DOHH2 (cell line): Measurements from ENCODE around the gene ZFAND3.

Source experiments
- H3F3A ChIP-seq: fragments of 200-600 bp; sonication (generic), shearing (Covaris generic); 2 replicates; pipeline ENCODE4 v1.6.0; 2016; ENCODE audit warnings: antibody characterized with exemption, mild to moderate bottlenecking; ENCODE audit not compliant: control insufficient read depth, insufficient read depth
- H3K27ac ChIP-seq: fragments of 200-600 bp; sonication (generic); 2 replicates; pipeline ENCODE4 v1.5.1; 2014; ENCODE audit warnings: low read depth, mild to moderate bottlenecking, low read length, moderate library complexity
- H3K27me3 ChIP-seq: fragments of 200-600 bp; sonication (generic); 2 replicates; pipeline ENCODE4 v1.6.1; 2014; ENCODE audit warnings: mild to moderate bottlenecking, low read length, mixed read lengths; ENCODE audit not compliant: control insufficient read depth
- H3K36me3 ChIP-seq: fragments of 200-600 bp; sonication (generic); 2 replicates; pipeline ENCODE4 v1.6.1; 2014; ENCODE audit warnings: mild to moderate bottlenecking, low read length, moderate library complexity, mixed read lengths; ENCODE audit not compliant: control insufficient read depth
- H3K4me1 ChIP-seq: fragments of 200-600 bp; sonication (generic); 2 replicates; pipeline ENCODE4 v1.6.1; 2014; ENCODE audit warnings: mild to moderate bottlenecking, low read length, mixed read lengths; ENCODE audit not compliant: control insufficient read depth
- H3K4me2 ChIP-seq: fragments of 200-600 bp; sonication (generic); 2 replicates; pipeline ENCODE4 v1.6.0; 2014; ENCODE audit warnings: mild to moderate bottlenecking, low read length, moderate library complexity
- H3K4me3 ChIP-seq: fragments of 200-600 bp; sonication (generic); 2 replicates; pipeline ENCODE4 v1.5.1; 2014; ENCODE audit warnings: mild to moderate bottlenecking, low read length, mixed read lengths
- H3K79me2 ChIP-seq: fragments of 200-600 bp; sonication (generic); 2 replicates; pipeline ENCODE4 v1.6.1; 2014; ENCODE audit warnings: mild to moderate bottlenecking, low read length, mixed read lengths; ENCODE audit not compliant: control insufficient read depth
- H3K9me2 ChIP-seq: fragments of 200-600 bp; sonication (generic); replicated peaks from 2 replicates; pipeline ENCODE4 v1.6.1; 2014; ENCODE audit warnings: mild to moderate bottlenecking, low read length, mixed read lengths; ENCODE audit not compliant: control insufficient read depth
- H3K9me3 ChIP-seq: fragments of 200-600 bp; sonication (generic); 2 replicates; pipeline ENCODE4 v1.6.1; 2014; ENCODE audit warnings: antibody characterized with exemption, low read length, mixed read lengths; ENCODE audit not compliant: control insufficient read depth, insufficient read depth
- H4K20me1 ChIP-seq: fragments of 200-600 bp; sonication (generic); 2 replicates; pipeline ENCODE4 v1.6.0; 2014; ENCODE audit warnings: low read depth, mild to moderate bottlenecking, antibody characterized with exemption, low read length, moderate library complexity; ENCODE audit not compliant: control insufficient read depth, insufficient read depth
- EZH2phosphoT487 ChIP-seq: fragments of 200-600 bp; sonication (generic); IDR thresholded peaks from 2 replicates; pipeline ENCODE4 v1.6.1; 2017; ENCODE audit warnings: borderline replicate concordance, mild to moderate bottlenecking, antibody characterized with exemption, low read length, moderate library complexity, mixed read lengths
- TF ChIP-seq, protein P1 (sequence below): fragments of 200-600 bp; sonication (generic); IDR thresholded peaks from one replicate; pipeline ENCODE4 v1.5.1; 2014; ENCODE audit warnings: antibody characterized with exemption, mild to moderate bottlenecking, low read depth, low read length; ENCODE audit not compliant: poor library complexity, severe bottlenecking

ZFAND3 gene

DNA sequence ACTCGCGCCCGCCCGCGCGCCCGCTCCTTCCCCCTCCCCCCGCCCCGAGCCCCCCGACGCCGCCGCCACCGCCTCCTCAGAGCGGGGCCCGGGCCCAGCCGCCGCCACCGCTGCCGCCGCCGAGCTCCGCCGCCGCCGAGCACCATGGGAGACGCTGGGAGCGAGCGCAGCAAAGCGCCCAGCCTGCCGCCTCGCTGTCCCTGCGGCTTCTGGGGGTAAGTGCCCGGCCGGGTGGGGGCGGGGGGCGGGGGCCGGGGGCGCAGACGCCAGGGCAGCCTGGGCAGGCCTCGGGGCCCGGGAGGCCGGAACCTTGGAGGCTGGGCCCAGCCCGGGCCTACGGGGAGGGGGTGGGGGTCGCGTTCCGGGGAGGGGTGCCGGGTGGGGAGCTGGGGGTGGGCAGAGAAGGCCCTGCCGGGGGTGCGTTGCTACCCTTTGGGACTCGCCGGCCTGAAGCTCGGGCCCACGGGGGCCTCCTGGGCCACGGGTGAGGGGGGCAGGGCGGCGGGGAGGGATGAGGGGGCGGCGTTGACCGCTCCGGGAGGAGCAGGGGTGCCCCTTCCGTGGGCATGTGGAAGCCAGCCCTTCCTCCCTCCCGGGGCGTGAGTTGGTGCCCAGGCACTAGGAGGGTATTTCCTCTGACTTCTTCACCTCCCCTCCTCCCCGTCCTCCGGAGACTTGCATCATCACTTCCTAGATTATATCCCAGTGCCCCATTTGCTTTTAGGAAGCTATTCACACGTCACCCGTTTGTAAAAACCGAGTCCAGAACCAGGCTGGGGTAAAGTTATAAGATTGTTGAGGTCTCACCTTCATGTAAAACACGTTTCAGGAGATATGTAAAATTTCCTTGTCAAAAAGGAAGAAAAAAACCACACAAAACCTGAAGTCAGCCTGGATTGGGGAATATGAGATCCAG is 533 bp downstream of the ZFAND3 start:
- Histone ChIP-seq H3K27ac (no peak overlapping the region), H3K27me3 (0 out of 2 replicates have a peak, but pooled peaks cover 5% of the 10 kb centered on the region), H3F3A (peaks cover 9% of the 10 kb centered on the region; the same call in 1 of the 2 replicates), H3K36me3 (no peaks in the 10 kb centered on the region), H3K9me2 (no peaks in the 10 kb centered on the region), H3K4me2 (peak overlapping the region; percentile 91), H3K4me1 (peaks cover 15% of the 10 kb centered on the region), H3K9me3 (no peaks in the 10 kb centered on the region), H3K4me3 (peak overlapping the region; percentile 90), H3K79me2 (peaks cover 47% of the 10 kb centered on the region), H4K20me1 (peaks cover 5% of the 10 kb centered on the region; the same call in 1 of the 2 replicates)
- TF ChIP-seq EZH2phosphoT487 = no peak
- TF ChIP-seq, protein P1, sequence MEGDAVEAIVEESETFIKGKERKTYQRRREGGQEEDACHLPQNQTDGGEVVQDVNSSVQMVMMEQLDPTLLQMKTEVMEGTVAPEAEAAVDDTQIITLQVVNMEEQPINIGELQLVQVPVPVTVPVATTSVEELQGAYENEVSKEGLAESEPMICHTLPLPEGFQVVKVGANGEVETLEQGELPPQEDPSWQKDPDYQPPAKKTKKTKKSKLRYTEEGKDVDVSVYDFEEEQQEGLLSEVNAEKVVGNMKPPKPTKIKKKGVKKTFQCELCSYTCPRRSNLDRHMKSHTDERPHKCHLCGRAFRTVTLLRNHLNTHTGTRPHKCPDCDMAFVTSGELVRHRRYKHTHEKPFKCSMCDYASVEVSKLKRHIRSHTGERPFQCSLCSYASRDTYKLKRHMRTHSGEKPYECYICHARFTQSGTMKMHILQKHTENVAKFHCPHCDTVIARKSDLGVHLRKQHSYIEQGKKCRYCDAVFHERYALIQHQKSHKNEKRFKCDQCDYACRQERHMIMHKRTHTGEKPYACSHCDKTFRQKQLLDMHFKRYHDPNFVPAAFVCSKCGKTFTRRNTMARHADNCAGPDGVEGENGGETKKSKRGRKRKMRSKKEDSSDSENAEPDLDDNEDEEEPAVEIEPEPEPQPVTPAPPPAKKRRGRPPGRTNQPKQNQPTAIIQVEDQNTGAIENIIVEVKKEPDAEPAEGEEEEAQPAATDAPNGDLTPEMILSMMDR = no peak

- TF ChIP-seq, protein P1 = no peak
- no peak for TF ChIP-seq EZH2phosphoT487
- Histone ChIP-seq H3K27ac (no peak overlapping the region), H3K79me2 (peaks cover 53% of the 10 kb centered on the region), H3K4me3 (peak overlapping the region; percentile 90), H4K20me1 (peaks cover 5% of the 10 kb centered on the region; the same call in 1 of the 2 replicates), H3K36me3 (no peaks in the 10 kb centered on the region), H3K4me1 (peaks cover 15% of the 10 kb centered on the region), H3K27me3 (0 out of 2 replicates have a peak, but pooled peaks cover 5% of the 10 kb centered on the region), H3K4me2 (peak overlapping the region; percentile 91), H3K9me3 (no peaks in the 10 kb centered on the region), H3F3A (peaks cover 9% of the 10 kb centered on the region; the same call in 1 of the 2 replicates), H3K9me2 (no peaks in the 10 kb centered on the region)
These were observed 1.2 kb downstream of the ZFAND3 start for GRCh38 chr6:37820718-37821079.

DNA sequence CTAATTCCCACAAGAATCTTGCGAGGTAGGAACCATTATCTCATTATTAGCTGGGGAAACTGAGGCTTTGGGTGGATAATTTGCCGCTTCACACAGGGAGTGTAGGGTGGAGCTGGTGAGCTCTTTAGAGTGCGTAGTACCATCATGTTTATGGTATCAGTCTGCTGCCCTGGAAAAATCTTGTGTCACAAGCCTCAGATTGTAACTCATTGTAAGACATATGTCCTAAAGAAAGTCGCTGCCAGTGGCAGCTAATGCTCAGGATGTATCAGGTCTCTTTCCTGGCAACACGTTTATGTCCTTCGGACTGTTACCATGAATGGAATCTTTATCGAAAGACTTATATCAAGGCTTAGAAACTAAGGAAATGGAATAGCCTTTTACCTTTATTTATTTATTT is 1.9 kb downstream of the ZFAND3 start:
- H3K9me3 ChIP-seq = no peaks in the 10 kb centered on the region
- peaks cover 8% of the 10 kb centered on the region; the same call in 1 of the 2 replicates for H4K20me1 ChIP-seq
- peaks cover 60% of the 10 kb centered on the region for H3K79me2 ChIP-seq
- H3F3A ChIP-seq = peaks cover 9% of the 10 kb centered on the region; the same call in 1 of the 2 replicates
- H3K4me3 ChIP-seq = no peak overlapping the region
- H3K4me1 ChIP-seq = peaks cover 15% of the 10 kb centered on the region
- H3K27me3 ChIP-seq = 0 out of 2 replicates have a peak, but pooled peaks cover 5% of the 10 kb centered on the region
- TF ChIP-seq, protein P1 = no peak
- no peak for TF ChIP-seq EZH2phosphoT487
- no peaks in the 10 kb centered on the region for H3K9me2 ChIP-seq
- no peaks in the 10 kb centered on the region for H3K36me3 ChIP-seq
- H3K4me2 ChIP-seq = no peak overlapping the region
- no peak overlapping the region for H3K27ac ChIP-seq
